ENCODE results near the gene FBXL20. TPM values are rescaled to one million over a fixed set of nuclear protein-coding genes. Genes with fewer than 3 reads are reported as not detected.

FBXL20 gene
- total and polyA plus RNA-seq, 2 of the 8 experiments (the other 6 are each of a cell fraction or from before 2014, with no cell fraction given) = 5.5 to 11.0 TPM

DNA sequence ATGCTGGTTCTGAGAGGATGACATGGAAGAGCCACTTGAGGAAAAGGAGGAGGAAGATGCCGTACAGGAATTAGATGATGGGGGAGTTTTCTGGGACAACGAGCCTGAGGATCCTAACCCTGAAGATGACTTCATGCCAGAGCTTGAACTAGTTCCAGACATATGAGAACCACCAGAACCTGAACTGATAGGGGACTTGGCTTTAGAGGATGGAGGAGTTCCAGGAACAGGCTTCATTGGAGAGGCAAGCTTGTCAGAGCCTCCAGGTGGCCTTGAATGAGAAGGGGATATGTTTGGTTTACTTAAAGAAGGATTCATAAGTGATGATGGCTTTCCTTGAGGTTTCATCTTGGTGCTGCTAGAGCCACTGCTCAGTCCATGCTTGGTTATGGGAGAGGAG is 6.9 kb upstream of the FBXL20 start (continued):
- TF ChIP-seq SIN3A (conservative IDR thresholded peaks at IDR 0.05 in 1 of 2, IDR thresholded peaks at IDR 0.05 in 1 of 2; ENCODE audit: low read depth in 1 of 2, low read length in 2 of 2) (no peak), PHF8 (conservative IDR thresholded peaks at IDR 0.05; ENCODE audit: low read depth, low read length) (no peak), RAD21 (IDR thresholded peaks at IDR 0.05 in 1 of 2, conservative IDR thresholded peaks at IDR 0.05 in 1 of 2; ENCODE audit: low read depth in 2 of 2, low read length in 2 of 2) (no peak)

Data from H1 (cell line).